ENCODE results near the gene MTCL1. TPM values are rescaled to one million over a fixed set of nuclear protein-coding genes. Genes with fewer than 3 reads are reported as not detected.

MTCL1 gene
- total RNA-seq, 1 experiment from 2014 or later, result 22.7 TPM

DNA sequence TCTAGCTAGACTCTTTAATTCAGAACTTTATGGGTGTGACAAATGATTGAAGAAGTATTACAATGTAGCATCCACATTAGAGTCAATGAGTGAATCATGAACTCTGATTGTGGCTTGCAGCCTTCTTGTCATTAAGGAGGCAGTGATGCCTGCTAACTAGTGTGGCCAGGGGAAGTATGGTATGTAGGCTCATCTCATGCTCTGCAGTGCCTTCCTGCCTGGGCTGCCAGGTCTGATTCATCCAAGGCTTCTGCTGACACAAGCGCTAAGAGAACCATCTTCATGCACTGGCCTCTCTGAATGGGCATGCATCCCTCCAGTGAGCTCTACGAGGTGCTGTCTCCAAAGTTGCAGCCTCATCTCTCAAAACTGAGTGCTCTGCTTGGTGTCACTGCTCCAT lies 144.3 kb downstream of the MTCL1 start:
- intact Hi-C loops (cut with micrococcal nuclease), result no loop called here
- Histone ChIP-seq H3K9me3 (ENCODE audit: control insufficient read depth in 1 of 2, insufficient read depth in 1 of 2, low read depth in 1 of 2, low read length in 2 of 2) (no peaks in the 10 kb centered on the region), H2AFZ (ENCODE audit: low read depth, low read length, poor library complexity, severe bottlenecking) (no peak overlapping the region), H4K20me1 (ENCODE audit: insufficient read depth) (no peaks in the 10 kb centered on the region), H3K4me1 (ENCODE audit: control insufficient read depth in 1 of 2, insufficient read depth in 2 of 2, low read length in 2 of 2) (no peaks in the 10 kb centered on the region), H3K79me2 (ENCODE audit: insufficient read depth, low read length) (no peaks in the 10 kb centered on the region), H3K27me3 (ENCODE audit: insufficient read depth, low read length) (no peaks in the 10 kb centered on the region), H3K9me2 (ENCODE audit: insufficient read depth) (no peaks in the 10 kb centered on the region), H3K27ac (ENCODE audit: low read depth, low read length) (no peak overlapping the region), H3K36me3 (ENCODE audit: control insufficient read depth in 1 of 2, insufficient read depth in 2 of 2, low read length in 2 of 2) (no peaks in the 10 kb centered on the region), H3K4me3 (replicated peaks in 1 of 2; ENCODE audit: low read depth in 1 of 2, low read length in 2 of 2) (no peak overlapping the region), H3K9ac (ENCODE audit: low read length) (no peak overlapping the region), H3K4me2 (ENCODE audit: low read length) (no peak overlapping the region)
- ATAC-seq (no peak), DNase-seq (ENCODE audit: low read depth, low spot score) (no peak)
- TF ChIP-seq FOSL1 (IDR thresholded peaks at IDR 0.05; ENCODE audit: low read depth) (no peak), SIN3A (IDR thresholded peaks at IDR 0.05; ENCODE audit: low read depth) (no peak), RAD21 (IDR thresholded peaks at IDR 0.05; ENCODE audit: low read depth) (no peak), TCF7L2 (IDR thresholded peaks at IDR 0.05; ENCODE audit: borderline replicate concordance, extremely low read depth, insufficient read depth, insufficient read length) (no peak), YY1 (IDR thresholded peaks at IDR 0.05; ENCODE audit: extremely low read depth, insufficient replicate concordance, low read depth, low read length) (no peak), ELF1 (IDR thresholded peaks at IDR 0.05; ENCODE audit: borderline replicate concordance, low read depth) (no peak), ZBTB33 (IDR thresholded peaks at IDR 0.05; ENCODE audit: extremely low read depth, insufficient replicate concordance, low read length) (no peak)
- TF ChIP-seq, protein P1, sequence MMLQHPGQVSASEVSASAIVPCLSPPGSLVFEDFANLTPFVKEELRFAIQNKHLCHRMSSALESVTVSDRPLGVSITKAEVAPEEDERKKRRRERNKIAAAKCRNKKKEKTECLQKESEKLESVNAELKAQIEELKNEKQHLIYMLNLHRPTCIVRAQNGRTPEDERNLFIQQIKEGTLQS (IDR thresholded peaks at IDR 0.05), result no peak
- ChIA-PET RAD21 (ENCODE audit: low non-redundant PET in 1 of 2, low total read pairs in 2 of 2, uncharacterized antibody in 2 of 2, unreplicated experiment in 2 of 2) (no interaction called here), CTCF (no interaction called here), POLR2A (no interaction called here)
- no TSS peak for BruUV-seq (replicated peaks)

DNA sequence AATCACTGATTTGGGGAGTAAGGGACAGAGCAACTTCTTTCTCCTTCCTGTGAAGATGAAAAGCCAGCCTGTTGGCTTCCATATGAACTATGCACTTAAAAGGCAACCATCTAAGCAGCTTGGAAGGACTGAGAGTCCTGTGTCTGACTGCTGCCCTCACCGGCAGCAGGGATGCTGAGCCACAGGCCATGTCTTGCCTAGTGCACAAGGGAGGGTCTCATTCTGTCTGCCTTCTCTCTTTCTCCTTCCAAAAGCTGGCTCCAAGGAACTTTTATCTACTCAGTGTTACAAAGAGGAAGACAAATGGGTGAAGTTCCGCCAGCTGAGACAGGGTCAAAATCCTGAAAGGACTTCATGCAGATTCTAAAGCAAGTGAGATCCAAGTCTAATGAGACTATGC lies 146.3 kb downstream of the MTCL1 start:
- ATAC-seq (no peak), DNase-seq (ENCODE audit: low read depth, low spot score) (no peak)
- no peaks in the 10 kb centered on the region for H3K9me2 ChIP-seq (ENCODE audit: insufficient read depth)
- TF ChIP-seq ZNF274 (IDR thresholded peaks at IDR 0.05; ENCODE audit: low read depth, low read length) (no peak), CBX3 (IDR thresholded peaks at IDR 0.05; ENCODE audit: low read depth) (no peak), TCF7L2 (IDR thresholded peaks at IDR 0.05; ENCODE audit: borderline replicate concordance, extremely low read depth, insufficient read depth, insufficient read length) (no peak), SRF (IDR thresholded peaks at IDR 0.05; ENCODE audit: low read depth) (no peak), POLR2A (IDR thresholded peaks at IDR 0.05; ENCODE audit: borderline replicate concordance, extremely low read depth, insufficient read depth, insufficient read length) (no peak), ELF1 (IDR thresholded peaks at IDR 0.05; ENCODE audit: borderline replicate concordance, low read depth) (no peak)
- TF ChIP-seq, protein P1 (IDR thresholded peaks at IDR 0.05), result no peak
- no peak overlapping the region for H2AFZ ChIP-seq (ENCODE audit: low read depth, low read length, poor library complexity, severe bottlenecking)
- no peak overlapping the region for H3K4me3 ChIP-seq (replicated peaks in 1 of 2; ENCODE audit: low read depth in 1 of 2, low read length in 2 of 2)
- no peaks in the 10 kb centered on the region for H3K36me3 ChIP-seq (ENCODE audit: control insufficient read depth in 1 of 2, insufficient read depth in 2 of 2, low read length in 2 of 2)
- no peaks in the 10 kb centered on the region for H3K4me1 ChIP-seq (ENCODE audit: control insufficient read depth in 1 of 2, insufficient read depth in 2 of 2, low read length in 2 of 2)
- no peak overlapping the region for H3K4me2 ChIP-seq (ENCODE audit: low read length)
- BruUV-seq (replicated peaks), result no TSS peak
- H3K27me3 ChIP-seq (ENCODE audit: insufficient read depth, low read length), result no peaks in the 10 kb centered on the region
- intact Hi-C loops (cut with micrococcal nuclease), result no loop called here
- no peaks in the 10 kb centered on the region for H4K20me1 ChIP-seq (ENCODE audit: insufficient read depth)
- no peak overlapping the region for H3K9ac ChIP-seq (ENCODE audit: low read length)
- ChIA-PET POLR2A (no interaction called here), CTCF (no interaction called here), RAD21 (ENCODE audit: low non-redundant PET in 1 of 2, low total read pairs in 2 of 2, uncharacterized antibody in 2 of 2, unreplicated experiment in 2 of 2) (no interaction called here)
- H3K9me3 ChIP-seq (ENCODE audit: control insufficient read depth in 1 of 2, insufficient read depth in 1 of 2, low read depth in 1 of 2, low read length in 2 of 2), result no peaks in the 10 kb centered on the region
- H3K27ac ChIP-seq (ENCODE audit: low read depth, low read length), result no peak overlapping the region
- H3K79me2 ChIP-seq (ENCODE audit: insufficient read depth, low read length), result no peaks in the 10 kb centered on the region

All from HCT116 (cell line).